HG03045 (cell line): Measurements from ENCODE around the gene FBXO44.

Experiments
- ATAC-seq: cut with Tn5 transposase; IDR thresholded peaks from one replicate; pipeline ENCODE4 v1.9.1; 2021; ENCODE audit warnings: mild to moderate bottlenecking, moderate library complexity; ENCODE audit not compliant: unreplicated experiment

The FBXO44 gene

DNA sequence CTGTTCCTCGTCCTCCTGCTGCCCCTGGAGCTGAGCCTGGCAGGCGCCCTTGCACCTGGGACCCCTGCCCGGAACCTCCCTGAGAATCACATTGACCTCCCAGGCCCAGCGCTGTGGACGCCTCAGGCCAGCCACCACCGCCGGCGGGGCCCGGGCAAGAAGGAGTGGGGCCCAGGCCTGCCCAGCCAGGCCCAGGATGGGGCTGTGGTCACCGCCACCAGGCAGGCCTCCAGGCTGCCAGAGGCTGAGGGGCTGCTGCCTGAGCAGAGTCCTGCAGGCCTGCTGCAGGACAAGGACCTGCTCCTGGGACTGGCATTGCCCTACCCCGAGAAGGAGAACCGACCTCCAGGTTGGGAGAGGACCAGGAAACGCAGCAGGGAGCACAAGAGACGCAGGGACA lies 51.6 kb downstream of the FBXO44 start:
- ATAC-seq, result no peak

DNA sequence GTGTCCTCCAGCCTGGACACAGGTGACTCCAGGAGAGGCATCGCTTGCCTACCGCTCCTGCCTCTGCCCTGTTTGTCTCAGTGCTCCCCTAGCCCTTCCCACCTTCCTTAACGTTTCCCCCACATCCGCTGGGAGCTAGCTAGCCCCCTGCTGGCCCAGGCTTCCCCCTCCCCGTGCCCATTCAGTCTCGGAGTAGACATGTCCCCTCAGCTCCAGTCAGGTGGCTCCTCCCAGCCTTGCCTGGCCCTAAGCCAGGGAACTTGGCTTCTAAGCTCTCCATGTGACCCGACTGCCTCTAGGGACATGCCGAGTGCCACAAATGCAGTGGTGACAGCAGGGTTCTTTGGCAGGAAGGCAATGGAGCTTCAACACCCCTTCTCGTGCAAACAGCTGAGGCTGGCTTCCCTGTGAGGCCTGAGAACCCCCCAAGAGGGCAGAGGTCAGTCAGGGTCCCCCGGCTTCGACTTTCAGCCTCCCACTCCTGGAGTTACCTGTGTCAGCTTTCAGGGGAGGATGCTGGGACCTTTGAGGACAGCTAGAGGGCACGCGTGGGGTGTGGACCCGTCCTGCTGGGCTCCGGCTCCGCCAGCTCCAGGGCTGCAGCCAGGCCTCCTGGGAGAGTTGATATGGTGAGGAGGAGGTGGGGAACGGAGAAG lies 53.1 kb downstream of the FBXO44 start:
- no peak for ATAC-seq

GRCh38 chr1:11708554-11709350 lies 54.1 kb downstream of the FBXO44 start:
- ATAC-seq, result no peak

DNA sequence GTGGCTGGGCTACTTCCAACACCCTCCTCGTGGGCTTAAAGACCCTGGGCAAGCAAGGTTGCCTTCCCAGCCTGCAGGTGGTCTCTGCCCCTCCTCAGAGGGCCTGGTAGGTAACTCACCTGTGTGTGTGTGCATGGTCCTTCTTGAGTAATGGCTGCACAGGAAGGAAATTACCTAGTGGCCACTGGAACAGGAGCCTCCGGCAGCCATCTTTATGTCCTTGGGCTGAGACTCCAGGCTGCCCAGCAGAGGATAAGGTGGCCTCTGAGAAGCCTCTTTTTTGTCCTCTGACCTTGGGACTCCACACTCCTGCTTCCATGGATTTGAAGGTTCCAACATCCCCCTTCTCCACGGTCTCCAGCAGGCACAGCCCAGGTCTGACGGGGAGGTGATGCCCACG lies 56.8 kb downstream of the FBXO44 start:
- ATAC-seq, result no peak

DNA sequence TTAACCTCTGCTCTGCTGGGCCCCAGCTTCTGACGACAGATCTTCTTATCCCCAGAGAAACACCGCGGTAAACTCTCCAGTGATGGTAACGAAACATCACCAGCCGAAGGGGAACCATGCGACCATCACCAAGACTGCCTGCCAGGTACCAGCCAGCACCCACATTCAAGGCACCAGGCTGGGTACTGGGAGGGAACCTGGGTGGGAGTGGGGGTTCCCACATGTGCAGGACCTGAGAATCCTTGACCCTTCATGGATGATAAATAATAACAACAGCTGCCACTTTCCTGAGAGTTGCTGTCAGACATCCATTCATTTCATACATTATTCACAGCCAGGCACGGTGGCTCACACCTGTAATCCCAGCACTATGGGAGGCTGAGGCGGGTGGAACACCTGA lies 57.6 kb downstream of the FBXO44 start:
- ATAC-seq, result no peak
